GM18505 (cell line): ENCODE data around the gene GZMB.
"Not testable (repeated sequence)": the region's sequence is repeated elsewhere in the genome, so short reads cannot be mapped to it uniquely, and the experiment has no call there.

Source experiments
- ATAC-seq: cut with Tn5 transposase; IDR thresholded peaks from one replicate; pipeline ENCODE4 v1.9.1; 2021; ENCODE audit not compliant: unreplicated experiment
- POLR2A ChIP-seq: IDR thresholded peaks from 4 replicates; pipeline ENCODE4 v1.6.1; 2011; ENCODE audit warnings: borderline replicate concordance; ENCODE audit not compliant: insufficient read depth, insufficient read length; ENCODE audit errors: extremely low read depth

GZMB gene

DNA sequence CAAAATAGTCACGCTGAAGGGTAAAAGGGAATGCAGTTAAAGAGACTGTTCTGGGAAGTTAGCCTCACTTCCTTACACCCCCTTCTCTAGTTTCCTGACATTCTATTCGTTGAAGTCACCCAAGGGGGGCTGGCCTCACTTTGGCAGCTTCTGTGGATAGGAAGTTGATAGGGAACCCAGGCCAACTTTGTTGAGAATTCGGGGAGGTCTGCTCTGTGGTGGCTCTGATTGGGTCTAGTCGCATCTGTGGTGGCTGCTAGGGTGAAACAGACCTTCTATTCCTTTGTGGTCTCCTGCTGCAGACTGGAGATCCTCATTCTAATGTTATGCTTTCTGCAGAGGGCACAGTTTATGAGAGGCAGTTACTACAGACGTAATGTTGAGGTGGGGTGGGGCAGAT, 28.8 kb upstream of the GZMB start:
- ATAC-seq: no peak
- no peak for TF ChIP-seq POLR2A

DNA sequence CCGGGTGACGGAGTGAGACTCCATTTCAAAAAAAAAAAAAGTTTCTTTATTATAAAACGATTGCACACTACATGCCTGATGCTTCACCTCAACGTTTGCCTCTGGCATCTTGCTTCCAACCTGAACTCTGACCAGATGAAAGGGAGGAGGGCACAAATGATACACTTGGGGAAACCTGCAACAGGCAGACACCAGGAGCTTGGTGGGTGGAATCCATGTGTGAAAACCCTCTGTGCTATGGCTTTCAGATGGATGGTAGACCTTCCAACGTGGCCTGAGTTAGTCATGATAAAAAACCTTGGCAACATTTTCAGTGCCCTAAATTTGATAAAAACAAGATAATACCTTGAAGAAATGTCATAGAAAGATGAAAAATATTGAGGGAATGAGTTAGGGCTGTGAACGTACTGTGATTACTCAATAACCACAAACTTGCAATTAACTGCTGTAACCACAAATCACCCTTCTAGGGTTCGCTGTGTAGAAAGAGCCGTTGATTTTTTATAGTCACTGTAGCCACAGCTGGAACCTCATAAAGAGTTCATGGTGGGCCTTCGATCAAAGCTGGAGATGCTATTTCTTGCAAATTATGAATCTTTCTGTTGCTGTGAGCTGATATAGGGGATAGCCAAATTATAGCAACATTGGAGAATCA, 26.1 kb upstream of the GZMB start:
- ATAC-seq: no peak

DNA sequence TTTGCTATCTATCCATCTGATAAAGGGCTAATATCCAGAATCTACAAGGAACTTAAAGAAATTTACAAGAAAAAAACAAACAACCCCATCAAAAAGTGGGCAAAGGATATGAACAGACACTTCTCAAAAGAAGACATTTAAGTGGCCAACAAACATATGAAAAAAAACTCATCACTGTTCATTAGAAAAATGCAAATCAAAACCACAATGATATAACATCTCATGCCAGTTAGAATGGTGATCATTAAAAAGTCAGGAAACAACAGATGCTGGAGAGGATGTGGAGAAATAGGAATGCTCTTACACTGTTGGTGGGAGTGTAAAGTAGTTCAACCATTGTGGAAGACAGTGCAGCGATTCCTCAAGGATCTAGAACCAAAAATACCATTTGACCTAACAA, 14.4 kb upstream of the GZMB start:
- not testable (repeated sequence) for ATAC-seq

More for the DNA sequence above, 26.1 kb upstream of the GZMB start:
- no peak for TF ChIP-seq POLR2A

DNA sequence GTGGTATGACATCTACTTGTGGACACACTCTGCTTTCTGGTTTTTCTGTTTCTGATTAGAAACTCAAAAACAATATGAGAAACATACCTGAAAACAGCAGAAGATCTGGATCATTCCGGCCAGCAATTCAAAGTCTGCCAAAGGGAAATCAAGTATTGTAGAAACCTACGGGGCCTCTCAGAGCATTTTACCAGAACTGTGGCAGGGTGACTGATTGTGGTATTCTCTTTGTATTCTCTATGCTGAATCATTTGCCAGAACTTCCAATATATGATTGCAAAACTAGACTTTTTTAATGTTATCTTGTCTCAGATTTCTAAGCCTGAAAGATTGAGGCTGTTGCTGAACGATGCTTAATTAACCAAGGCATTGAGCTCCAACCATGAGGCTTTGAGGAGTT, 5.9 kb upstream of the GZMB start:
- ATAC-seq: no peak
- no peak for TF ChIP-seq POLR2A

DNA sequence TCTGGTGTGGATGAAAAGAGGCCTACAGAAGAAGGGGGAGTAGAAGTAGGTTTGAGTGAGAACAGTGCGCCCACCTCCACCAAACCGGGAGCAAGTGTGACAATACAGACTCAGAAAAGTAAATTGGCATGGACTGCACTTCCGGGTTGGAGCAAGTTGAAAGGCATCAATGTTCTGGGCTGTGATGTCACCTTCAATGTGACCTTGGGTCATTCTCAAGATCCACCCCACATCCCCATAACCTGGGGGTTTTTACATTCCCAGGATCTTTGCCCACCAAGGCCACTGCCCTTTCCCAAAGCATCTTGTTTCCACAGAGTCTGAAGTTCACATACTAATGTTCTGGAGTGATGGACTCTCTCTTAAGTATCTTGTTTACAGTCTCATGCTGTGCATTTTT, 5.3 kb upstream of the GZMB start:
- TF ChIP-seq POLR2A: no peak
- no peak for ATAC-seq

DNA sequence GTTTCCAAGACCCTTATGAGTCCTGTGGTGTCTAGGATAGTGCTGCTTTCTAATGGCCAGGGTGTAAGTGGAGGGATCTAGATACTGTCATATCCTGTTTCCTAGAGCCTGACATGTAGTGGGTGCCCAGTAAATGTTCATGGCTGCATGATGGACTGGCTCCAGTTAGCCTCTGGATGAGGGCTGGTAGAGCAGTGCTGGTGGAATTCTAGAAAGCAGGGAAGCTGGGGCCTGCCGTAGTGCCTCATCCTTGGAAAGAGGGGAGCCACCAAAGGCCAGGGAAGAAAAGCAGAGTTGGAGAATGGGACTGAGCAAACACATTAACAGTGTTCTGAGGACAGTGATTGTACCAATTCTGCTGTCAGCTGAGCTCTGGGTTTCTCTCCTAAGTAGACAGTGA, 637 bp downstream of the GZMB start:
- TF ChIP-seq POLR2A: no peak
- no peak for ATAC-seq

DNA sequence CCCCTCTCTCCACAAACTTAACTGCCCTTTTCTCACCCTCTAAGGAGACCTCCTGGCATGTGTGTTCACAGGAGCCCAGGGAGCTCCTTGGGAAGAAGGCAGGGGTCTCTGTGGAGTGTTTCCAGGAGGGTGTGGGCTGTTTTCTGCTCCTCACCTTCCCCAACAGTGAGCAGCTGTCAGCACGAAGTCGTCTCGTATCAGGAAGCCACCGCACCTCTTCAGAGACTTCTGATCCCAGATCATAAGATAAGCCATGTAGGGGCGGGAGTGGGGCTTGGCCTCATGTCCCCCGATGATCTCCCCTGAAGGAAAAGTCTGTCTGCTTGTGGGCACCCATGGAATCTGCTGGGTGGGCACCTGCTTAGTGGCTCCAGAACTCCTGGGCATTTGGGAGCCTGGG, 1.2 kb downstream of the GZMB start:
- ATAC-seq: no peak

DNA sequence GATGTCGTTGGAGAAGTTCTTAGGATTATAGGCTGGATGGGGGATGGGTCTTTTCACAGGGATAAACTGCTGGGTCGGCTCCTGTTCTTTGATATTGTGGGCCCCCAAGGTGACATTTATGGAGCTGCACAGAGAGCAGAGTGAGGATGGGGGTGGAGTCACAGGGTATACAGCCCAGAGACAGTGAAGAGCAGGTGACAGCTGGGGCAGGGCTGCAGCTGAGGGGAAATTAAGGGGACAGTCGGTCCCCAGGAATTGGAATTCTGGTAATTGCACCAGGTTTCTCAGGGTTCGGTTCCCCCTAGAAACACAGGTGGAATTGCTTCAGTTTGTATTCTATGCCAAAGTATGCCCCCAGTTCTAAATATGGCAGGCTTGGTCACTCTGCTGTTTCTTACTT, 1.7 kb downstream of the GZMB start:
- no peak for TF ChIP-seq POLR2A
- no peak for ATAC-seq

More for the DNA sequence above, 1.2 kb downstream of the GZMB start:
- TF ChIP-seq POLR2A: no peak

DNA sequence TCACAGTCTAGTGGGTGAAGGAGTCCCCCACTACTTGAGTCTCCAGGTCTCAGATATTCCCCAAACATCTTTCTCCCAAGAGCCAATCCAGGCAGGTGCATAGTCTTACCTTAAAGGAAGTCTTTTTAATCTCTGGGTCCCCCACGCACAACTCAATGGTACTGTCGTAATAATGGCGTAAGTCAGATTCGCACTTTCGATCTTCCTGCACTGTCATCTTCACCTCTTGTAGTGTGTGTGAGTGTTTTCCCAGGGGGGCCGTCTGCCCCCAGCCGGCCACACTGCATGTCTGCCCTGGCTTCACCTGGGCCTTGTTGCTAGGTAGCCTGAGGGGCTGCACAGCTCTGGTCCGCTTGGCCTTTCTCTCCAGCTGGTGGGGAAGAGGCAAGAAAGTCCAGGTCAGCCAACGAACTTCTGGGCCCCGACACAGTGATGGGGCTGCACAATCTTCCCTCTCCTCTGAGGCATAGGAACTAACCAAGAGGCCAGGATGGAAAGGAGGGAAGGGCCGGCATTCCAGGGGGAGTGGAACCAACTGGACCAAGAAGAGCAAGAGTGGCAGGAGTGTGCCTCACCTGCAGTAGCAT, 2.1 kb downstream of the GZMB start:
- no peak for ATAC-seq
- no peak for TF ChIP-seq POLR2A

DNA sequence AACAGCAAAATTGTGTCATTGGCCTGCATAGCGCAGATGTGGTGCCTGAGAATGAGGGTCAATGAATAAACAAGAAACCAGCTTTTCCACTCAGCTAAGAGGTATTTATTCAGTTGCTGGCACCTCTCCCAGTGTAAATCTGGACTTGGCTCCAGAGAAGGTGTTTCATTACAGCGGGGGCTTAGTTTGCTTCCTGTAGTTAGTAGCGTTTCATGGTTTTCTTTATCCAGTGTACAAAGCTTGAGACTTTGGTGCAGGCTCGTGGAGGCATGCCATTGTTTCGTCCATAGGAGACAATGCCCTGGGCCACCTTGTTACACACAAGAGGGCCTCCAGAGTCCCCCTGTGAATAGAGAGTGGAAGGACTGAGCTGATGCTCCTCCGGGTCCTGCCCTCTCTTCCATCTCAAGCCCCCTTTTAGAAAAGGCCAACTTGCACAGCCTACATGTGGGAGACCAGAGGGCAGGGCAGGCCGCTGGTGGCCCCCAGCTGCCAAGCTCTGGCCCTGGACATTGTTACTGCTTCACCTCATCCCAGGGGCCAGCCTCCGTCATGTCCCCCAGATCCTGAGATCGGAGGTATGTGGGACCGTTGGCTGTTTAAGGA, 3.0 kb downstream of the GZMB start:
- ATAC-seq: no peak
- no peak for TF ChIP-seq POLR2A

DNA sequence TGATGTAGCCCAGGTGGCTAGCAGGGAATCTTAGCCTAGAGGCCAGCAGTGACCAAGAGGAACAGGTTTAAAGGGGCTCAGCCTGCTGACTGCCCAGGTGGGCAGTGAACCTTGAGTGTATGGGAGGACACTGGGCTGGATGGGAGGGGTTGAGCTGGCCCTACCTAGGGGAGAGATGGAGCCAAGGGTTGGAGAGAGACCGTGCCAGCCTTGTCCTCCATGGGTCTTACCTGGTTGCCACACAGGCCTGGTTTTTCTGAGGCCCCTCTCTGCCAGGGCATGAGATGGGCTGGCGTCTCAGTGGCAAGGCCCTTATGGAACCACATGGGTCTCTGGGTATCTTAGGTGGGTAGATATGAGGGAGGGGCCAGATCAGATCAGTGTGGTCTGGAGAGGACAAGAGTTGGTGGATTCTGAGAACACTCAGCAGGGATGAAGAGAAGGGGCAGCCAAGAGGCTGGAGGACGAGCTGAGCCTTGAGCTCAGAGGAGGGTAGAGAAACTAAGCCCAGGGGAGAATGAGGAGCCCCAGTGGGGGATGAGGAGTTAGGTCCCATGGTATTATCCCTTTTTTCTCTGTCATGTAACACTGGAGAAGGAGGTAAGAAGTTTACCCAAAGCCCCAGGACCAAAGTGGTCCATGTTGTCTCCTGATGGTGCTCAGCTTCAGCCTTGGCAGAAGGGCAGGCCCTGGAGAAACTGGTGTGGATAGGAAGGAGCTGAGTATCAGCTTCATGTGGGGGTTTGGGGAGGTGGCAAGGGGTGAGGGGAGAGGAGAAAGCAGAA, 3.7 kb downstream of the GZMB start:
- ATAC-seq: no peak
- no peak for TF ChIP-seq POLR2A

DNA sequence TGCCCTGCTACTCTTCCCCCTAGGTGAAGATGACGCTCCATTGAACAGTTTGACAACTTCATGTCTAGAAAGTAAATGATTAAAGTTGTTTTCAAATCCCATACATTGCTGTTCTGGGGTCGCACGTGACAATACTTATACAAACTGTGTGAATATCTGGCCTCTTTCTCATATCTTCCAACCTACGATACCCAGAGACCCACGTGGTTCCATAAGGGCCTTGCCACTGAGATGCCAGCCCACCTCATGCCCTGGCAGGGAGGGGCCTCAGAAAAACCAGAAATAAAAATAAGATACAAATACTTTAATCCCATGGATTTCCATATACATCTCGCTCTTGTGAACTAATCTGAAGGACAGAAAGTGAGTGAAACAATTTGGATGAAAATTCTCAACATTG, 4.5 kb downstream of the GZMB start:
- ATAC-seq: no peak
- no peak for TF ChIP-seq POLR2A

DNA sequence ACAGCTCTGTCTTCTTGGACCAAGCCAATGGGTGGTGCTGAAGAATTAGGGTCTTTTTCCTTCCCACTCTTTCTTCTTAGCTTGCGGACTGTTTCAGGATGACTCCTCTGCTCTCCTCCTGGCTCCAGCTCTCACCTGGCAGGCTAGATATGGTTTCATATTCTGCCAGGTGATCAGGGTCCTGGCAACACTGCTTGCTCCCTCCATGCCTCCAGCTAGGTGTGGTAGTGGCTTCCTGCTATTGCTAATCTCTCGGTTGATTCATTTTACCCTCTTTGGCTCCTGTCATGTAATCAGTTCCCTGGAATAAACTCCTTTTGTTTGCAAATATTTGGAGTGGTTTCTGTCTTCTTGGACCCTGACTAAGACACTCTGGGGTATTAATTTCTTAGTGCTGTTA, 20.2 kb downstream of the GZMB start:
- no peak for ATAC-seq

DNA sequence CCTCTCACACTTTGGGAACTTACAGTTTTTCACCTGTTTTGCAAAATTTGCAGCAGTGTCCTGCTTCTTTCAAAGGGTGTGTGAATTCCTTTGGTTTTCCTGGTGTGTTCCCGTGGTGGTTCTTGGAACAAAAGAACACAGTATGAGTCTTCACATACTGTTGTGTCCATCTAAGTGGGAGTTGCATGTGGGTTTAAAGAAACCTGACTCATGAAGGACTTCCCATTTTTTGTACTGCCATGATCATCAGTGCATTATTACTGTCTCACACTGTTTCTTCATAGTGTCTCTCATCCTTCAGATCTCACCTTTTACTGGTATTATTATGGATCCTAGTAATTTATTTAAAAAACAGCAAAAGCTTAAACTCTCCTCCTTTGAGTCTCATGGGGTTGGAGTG, 20.7 kb downstream of the GZMB start:
- TF ChIP-seq POLR2A: no peak
- ATAC-seq: no peak

More for the DNA sequence above, 20.2 kb downstream of the GZMB start:
- TF ChIP-seq POLR2A: no peak
